HepG2 (cell line): ENCODE data around the gene RPS27L.

Experiments
- CTCF ChIP-seq: sonication (generic); formaldehyde crosslinking; IDR thresholded peaks from 2 replicates; pipeline ENCODE4 v1.5.0; 2020; ENCODE audit warnings: mild to moderate bottlenecking, missing genetic modification reagents, moderate library complexity
- DMAP1 ChIP-seq: IDR thresholded peaks from 2 replicates; pipeline ENCODE4 v1.6.1; 2016
- HOXA7 ChIP-seq: sonication (generic); formaldehyde crosslinking; IDR thresholded peaks from 2 replicates; pipeline ENCODE4 v1.8.1; 2022; ENCODE audit warnings: mild to moderate bottlenecking, missing genetic modification reagents, moderate library complexity
- JDP2 ChIP-seq: sonication (generic); formaldehyde crosslinking; IDR thresholded peaks from 2 replicates; pipeline ENCODE4 v1.8.1; 2022; ENCODE audit warnings: missing genetic modification reagents, borderline replicate concordance
- NFRKB ChIP-seq: fragments of 450-650 bp; IDR thresholded peaks from 2 replicates; pipeline ENCODE4 v1.6.1; 2017
- POLR2A ChIP-seq, 2 experiments: IDR thresholded peaks; 2 replicates each; pipeline ENCODE4 v1.6.1; 2011; ENCODE audit warnings: low read depth in 2 of 2, low read length in 2 of 2, mild to moderate bottlenecking in 1 of 2, moderate library complexity in 1 of 2; ENCODE audit not compliant: insufficient read depth in 1 of 2
- RBFOX2 ChIP-seq: fragments of 200-400 bp; formaldehyde crosslinking; IDR thresholded peaks from 2 replicates; pipeline ENCODE4 v1.6.1; 2017; ENCODE audit warnings: low read depth, mild to moderate bottlenecking, low read length
- RBM22 ChIP-seq: fragments of 200-400 bp; formaldehyde crosslinking; optimal IDR thresholded peaks from 2 replicates; pipeline ENCODE3; 2017; ENCODE audit warnings: mild to moderate bottlenecking, low read length, moderate library complexity
- SIN3B ChIP-seq: fragments of 150-350 bp; IDR thresholded peaks from 2 replicates; pipeline ENCODE4 v1.6.1; 2014; ENCODE audit warnings: low read length
- SP2 ChIP-seq: sonication (generic); formaldehyde crosslinking; IDR thresholded peaks from 2 replicates; pipeline ENCODE4 v1.5.1; 2020; ENCODE audit warnings: mild to moderate bottlenecking, missing genetic modification reagents
- STAT6 ChIP-seq: sonication (generic); formaldehyde crosslinking; IDR thresholded peaks from 2 replicates; pipeline ENCODE4 v1.4.0; 2020; ENCODE audit warnings: missing genetic modification reagents, mild to moderate bottlenecking, borderline replicate concordance

GRCh38 chr15:63188247-63188925, 31.1 kb upstream of the RPS27L start:
- no peak for TF ChIP-seq JDP2
- TF ChIP-seq CTCF, result no peak
- TF ChIP-seq HOXA7, result no peak
- no peak for TF ChIP-seq RBFOX2
- TF ChIP-seq RBM22, result no peak
- TF ChIP-seq NFRKB, result no peak
- no peak for TF ChIP-seq SP2
- TF ChIP-seq SIN3B, result no peak
- TF ChIP-seq DMAP1 (CRISPR knock-in tag), result no peak
- TF ChIP-seq STAT6, result no peak
- TF ChIP-seq POLR2A (IDR thresholded peaks at IDR 0.05; ENCODE audit: insufficient read depth in 1 of 2, low read depth in 2 of 2, low read length in 2 of 2), result no peak
